IPS-NIHi7 (cell line): Measurements from ENCODE around the gene PDZRN3.
A peak's percentile ranks its signal among the peaks of the same experiment; 100 is the strongest.
"Not testable (repeated sequence)": the region's sequence is repeated elsewhere in the genome, so short reads cannot be mapped to it uniquely, and the experiment has no call there.

ENCODE experiments used
- DNase-seq: peaks from one replicate; pipeline ENCODE4 v3.0.0; 2012; ENCODE audit warnings: mixed read lengths; ENCODE audit errors: extremely low spot score

The PDZRN3 gene

GRCh38 chr3:73491287-73491662 is 133.5 kb downstream of the PDZRN3 start:
- no peak for DNase-seq

- peak; percentile 58 for DNase-seq
Measured at GRCh38 chr3:73490453-73491286, 134.1 kb downstream of the PDZRN3 start.

DNA sequence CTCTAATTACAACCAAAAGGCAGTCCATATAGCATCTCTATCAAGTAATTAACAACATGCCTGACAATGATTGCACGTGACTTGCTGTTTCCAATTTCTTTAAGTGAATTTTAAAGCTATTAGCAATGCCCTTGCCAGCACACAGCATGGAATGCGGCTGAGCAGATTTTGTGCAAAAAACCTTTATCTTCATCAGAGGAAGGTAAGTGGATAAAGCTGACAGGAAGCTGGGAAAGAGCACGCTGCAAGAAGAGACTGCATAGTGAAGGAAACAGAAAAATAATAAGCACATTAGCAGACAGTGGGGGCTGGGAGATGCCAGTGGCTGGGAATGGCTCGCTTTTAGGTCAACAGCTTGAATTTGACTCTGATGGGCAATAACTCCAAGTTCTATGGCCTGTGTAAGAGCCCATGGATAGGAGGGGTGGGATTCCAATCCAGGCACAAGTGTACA is 138.8 kb downstream of the PDZRN3 start:
- no peak for DNase-seq

- peak; percentile 73 for DNase-seq
Measured at GRCh38 chr3:73484656-73485248, 140.0 kb downstream of the PDZRN3 start.

GRCh38 chr3:73481888-73482287 is 142.9 kb downstream of the PDZRN3 start:
- DNase-seq: no peak

- no peak for DNase-seq
Measured at GRCh38 chr3:73480187-73480672, 144.5 kb downstream of the PDZRN3 start.

DNA sequence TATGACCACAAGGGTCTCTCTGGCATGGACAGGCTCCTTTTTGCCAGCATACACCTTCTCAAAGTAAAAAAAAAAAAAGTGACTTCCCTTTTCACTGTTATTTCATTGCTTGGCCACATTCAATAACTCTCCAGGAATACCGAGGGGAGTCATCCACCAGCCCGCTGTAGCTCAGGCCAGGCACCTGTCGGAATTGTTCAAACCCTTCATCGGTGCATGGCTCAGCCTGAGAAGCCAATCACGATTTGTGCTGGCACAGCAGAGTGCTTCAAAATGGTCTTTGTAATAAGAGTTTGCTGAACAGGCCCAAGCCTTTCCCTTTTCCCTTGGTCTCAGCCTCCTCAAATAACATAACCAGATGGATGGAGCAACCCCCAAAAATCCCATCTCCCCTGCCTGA is 145.4 kb downstream of the PDZRN3 start:
- no peak for DNase-seq

- DNase-seq: no peak
Measured at GRCh38 chr3:73478858-73479257, 145.9 kb downstream of the PDZRN3 start.

- DNase-seq: no peak
Measured at GRCh38 chr3:73475717-73476116, 149.0 kb downstream of the PDZRN3 start.

DNA sequence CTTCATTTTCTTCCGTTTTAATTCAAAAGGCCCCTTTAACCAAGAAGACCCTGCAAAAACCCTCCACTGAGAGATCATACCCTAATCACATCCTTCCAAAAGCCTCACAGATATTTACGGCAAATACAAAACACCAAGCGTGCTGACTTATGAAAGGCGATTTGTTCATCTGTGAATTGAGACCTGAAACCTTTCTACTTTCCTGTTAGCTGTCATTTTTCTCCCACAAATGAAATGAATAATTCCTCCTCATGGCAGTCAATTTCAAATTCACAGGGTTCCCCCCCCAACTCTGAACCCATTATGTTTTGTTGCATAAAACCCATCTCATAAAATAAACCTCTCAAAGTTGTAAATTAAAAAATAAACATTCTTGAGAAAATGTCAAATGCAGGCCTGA is 149.6 kb downstream of the PDZRN3 start:
- DNase-seq: no peak

- DNase-seq: no peak
Measured at GRCh38 chr3:73474619-73475018, 150.1 kb downstream of the PDZRN3 start.

- no peak for DNase-seq
Measured at GRCh38 chr3:73473898-73474416, 150.8 kb downstream of the PDZRN3 start.

DNA sequence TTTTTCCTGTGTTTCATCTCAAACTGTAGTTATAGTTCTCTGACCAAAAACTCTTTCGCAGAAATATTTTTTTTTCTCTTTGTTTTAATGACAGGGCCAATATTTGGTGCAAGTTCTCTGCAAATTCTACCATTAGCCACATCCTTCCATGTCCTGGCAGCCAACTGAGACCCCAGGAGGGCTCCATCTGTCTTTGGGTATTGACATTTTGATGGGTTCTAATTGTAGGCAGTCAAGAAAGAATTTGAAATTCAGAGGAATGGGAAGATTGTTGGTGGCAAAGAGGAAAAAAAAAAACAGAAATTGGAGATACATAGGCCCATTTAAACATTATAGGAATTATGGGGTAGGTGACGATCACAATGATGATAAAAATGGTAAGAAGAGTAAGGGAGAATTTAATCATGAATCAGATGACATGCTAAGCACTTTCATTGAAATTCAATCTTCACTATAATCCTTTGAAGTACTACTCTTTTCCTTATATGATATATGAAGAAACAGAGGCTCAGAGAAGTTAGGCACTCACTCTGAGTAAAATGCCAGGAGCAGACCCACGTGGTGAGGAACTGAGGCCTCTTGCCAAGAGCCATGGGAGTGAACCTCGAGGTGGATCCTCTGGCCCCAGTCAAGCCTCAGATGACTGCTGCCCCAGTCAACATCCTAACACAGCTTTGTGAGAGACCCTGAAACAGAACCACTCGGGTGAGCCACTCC is 151.4 kb downstream of the PDZRN3 start:
- no peak for DNase-seq

GRCh38 chr3:73471986-73472787 is 152.6 kb downstream of the PDZRN3 start:
- DNase-seq: no peak

- no peak for DNase-seq
Measured at GRCh38 chr3:73470860-73471259, 153.9 kb downstream of the PDZRN3 start.

DNA sequence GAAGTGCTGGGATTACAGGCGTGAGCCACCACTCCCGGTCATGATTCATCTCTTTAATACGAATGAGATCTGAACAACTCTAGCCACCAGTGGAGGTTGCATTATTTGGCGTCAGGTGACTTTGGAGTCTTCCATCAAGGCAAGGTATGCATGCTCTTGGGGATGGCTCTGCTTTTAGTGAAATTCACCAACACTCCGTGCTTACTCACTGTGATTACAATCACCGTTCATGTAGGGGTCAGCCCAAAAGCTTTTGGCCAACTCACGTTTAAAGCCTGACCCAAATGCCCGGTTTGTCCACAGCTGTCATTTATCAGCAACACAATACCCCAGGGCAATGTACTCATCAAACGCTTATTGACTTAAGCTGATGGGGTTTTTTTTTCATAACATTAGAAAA is 155.4 kb downstream of the PDZRN3 start:
- DNase-seq: no peak

DNA sequence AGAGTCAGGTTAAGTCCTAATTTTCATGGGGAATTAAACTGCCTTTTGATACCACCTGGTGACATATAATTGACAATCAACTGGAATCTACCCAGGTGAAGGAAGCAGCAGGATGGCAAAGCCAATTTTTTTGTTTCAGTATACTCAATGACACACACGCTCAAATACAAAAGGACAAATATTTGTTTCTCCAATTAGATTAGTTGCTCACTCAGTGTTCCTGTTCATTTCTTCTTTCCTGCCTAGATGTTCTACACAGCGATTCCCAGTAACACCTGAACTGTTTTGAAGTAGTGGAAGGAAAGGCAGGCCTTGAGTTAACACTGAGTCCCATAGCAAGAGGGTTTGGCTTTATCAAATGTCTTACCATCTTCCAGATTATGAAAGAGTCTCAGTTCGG is 157.5 kb downstream of the PDZRN3 start:
- DNase-seq: no peak

- DNase-seq: no peak
Measured at GRCh38 chr3:73465926-73466325, 158.8 kb downstream of the PDZRN3 start.

DNA sequence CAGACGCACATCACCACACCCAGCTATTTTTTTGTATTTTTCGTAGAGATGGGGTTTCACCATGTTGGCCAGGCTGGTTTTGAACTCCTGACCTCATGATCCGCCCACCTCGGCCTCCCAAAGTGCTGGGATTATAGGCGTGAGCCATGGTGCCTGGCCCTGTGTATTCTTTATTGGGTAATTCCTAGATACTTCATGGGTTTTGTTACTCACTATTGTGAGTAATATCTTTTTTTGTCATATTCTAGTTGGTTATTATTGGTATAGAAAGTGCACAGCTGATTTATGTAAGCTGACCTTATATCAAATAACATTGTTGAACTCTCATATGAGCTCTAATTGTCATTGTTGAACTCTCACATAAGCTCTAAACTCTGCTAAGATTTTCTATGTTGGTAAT is 160.6 kb downstream of the PDZRN3 start:
- not testable (repeated sequence) for DNase-seq

GRCh38 chr3:73461547-73461946 is 163.2 kb downstream of the PDZRN3 start:
- DNase-seq: no peak

DNA sequence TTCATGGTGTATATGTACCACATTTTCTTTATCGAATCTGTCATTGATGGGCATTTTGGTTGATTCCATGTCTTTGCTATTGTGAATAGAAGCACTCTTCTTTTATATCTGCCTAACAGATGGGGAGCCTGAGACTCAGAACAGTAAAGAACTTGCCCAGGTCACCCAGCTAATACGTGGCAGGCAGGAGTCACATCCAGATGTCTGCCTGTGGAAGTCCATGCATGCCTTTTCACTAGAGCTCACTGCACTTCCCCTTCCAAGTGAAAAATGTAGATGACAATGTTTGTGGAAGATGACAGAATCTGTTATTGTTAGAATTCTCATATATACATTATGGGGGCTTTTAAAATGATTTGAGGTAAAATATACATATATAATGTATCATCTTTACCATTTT is 165.0 kb downstream of the PDZRN3 start:
- no peak for DNase-seq

DNA sequence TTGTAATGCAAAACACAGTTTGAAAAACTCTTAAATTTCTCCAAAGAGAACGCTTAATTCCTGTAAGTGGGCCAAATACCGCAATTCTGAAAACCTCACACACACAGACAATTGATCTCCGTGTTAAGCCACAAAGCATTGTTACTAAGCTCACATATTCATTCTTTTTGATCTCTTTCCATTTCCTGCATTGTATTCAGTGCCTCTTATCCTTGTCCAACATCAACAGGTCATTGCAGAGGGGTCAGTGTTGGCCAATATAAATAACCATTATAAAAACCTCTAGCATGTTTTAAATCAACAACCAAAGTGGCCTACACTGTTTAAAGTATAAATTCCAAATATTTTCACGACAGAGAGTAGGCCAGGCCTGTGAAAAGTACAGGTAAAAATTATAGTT is 171.1 kb downstream of the PDZRN3 start:
- no peak for DNase-seq
